Glutamatergic neuron (in vitro differentiated cells): ENCODE measurements around the gene CACNB3. TPM values are rescaled to one million over a fixed set of nuclear protein-coding genes. Genes with fewer than 3 reads are reported as not detected.

ENCODE experiments used
- DNase-seq: peaks from one replicate; pipeline ENCODE4 v3.0.0; 2022
- H3K27ac Mint-ChIP-seq: one replicate; pipeline ENCODE4 v1.8.0; 2020; ENCODE audit warnings: mild to moderate bottlenecking, mixed read lengths, inconsistent platforms; ENCODE audit not compliant: unreplicated experiment
- H3K27me3 Mint-ChIP-seq: one replicate; pipeline ENCODE4 v1.8.0; 2020; ENCODE audit warnings: mild to moderate bottlenecking, moderate library complexity, mixed read lengths, inconsistent platforms; ENCODE audit not compliant: unreplicated experiment
- H3K36me3 Mint-ChIP-seq: one replicate; pipeline ENCODE4 v1.8.0; 2020; ENCODE audit warnings: mild to moderate bottlenecking, mixed read lengths, inconsistent platforms; ENCODE audit not compliant: unreplicated experiment
- H3K4me1 Mint-ChIP-seq: one replicate; pipeline ENCODE4 v1.8.0; 2020; ENCODE audit warnings: mild to moderate bottlenecking, low read depth, mixed read lengths, inconsistent platforms; ENCODE audit not compliant: unreplicated experiment
- H3K4me3 Mint-ChIP-seq: one replicate; pipeline ENCODE4 v1.8.0; 2020; ENCODE audit warnings: mild to moderate bottlenecking, mixed read lengths, inconsistent platforms; ENCODE audit not compliant: unreplicated experiment
- H3K9me3 Mint-ChIP-seq: one replicate; pipeline ENCODE4 v1.8.0; 2020; ENCODE audit warnings: mild to moderate bottlenecking, moderate library complexity, mixed read lengths, inconsistent platforms; ENCODE audit not compliant: unreplicated experiment
- total RNA-seq: library from RNA; stranded (reverse); fragmentation: NEBNext Ultra II Directional; extraction: Animal tissue kit (Norgen Biotek cat#: 25700); gene quantifications from one replicate; pipeline ENCODE4 v1.2.1, GENCODE V29; 2021; ENCODE audit not compliant: unreplicated experiment
- TF ChIP-seq, protein P1 (sequence below): fragments of 200-600 bp; sonication (generic); IDR thresholded peaks from one replicate; pipeline ENCODE4 v1.5.0; 2021; ENCODE audit not compliant: partially characterized antibody, unreplicated experiment

Gene CACNB3
- total RNA-seq, 1 donor from 2014 or later, result 155 TPM

- Mint-ChIP-seq H3K9me3 (peaks cover 2% of the 10 kb centered on the region), H3K27me3 (peaks cover 11% of the 10 kb centered on the region), H3K4me1 (peaks cover 7% of the 10 kb centered on the region), H3K27ac (no peak overlapping the region), H3K4me3 (no peak overlapping the region), H3K36me3 (peaks cover 4% of the 10 kb centered on the region)
- DNase-seq, result no peak
- TF ChIP-seq, protein P1, sequence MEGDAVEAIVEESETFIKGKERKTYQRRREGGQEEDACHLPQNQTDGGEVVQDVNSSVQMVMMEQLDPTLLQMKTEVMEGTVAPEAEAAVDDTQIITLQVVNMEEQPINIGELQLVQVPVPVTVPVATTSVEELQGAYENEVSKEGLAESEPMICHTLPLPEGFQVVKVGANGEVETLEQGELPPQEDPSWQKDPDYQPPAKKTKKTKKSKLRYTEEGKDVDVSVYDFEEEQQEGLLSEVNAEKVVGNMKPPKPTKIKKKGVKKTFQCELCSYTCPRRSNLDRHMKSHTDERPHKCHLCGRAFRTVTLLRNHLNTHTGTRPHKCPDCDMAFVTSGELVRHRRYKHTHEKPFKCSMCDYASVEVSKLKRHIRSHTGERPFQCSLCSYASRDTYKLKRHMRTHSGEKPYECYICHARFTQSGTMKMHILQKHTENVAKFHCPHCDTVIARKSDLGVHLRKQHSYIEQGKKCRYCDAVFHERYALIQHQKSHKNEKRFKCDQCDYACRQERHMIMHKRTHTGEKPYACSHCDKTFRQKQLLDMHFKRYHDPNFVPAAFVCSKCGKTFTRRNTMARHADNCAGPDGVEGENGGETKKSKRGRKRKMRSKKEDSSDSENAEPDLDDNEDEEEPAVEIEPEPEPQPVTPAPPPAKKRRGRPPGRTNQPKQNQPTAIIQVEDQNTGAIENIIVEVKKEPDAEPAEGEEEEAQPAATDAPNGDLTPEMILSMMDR, result no peak
Measured at GRCh38 chr12:48824905-48825304, 6.6 kb downstream of the CACNB3 start.

- no peak overlapping the region for H3K4me3 Mint-ChIP-seq
- H3K27ac Mint-ChIP-seq, result no peak overlapping the region
- TF ChIP-seq, protein P1, result no peak
- H3K36me3 Mint-ChIP-seq, result peaks cover 4% of the 10 kb centered on the region
- H3K4me1 Mint-ChIP-seq, result peaks cover 4% of the 10 kb centered on the region
- peaks cover 11% of the 10 kb centered on the region for H3K27me3 Mint-ChIP-seq
- H3K9me3 Mint-ChIP-seq, result peaks cover 2% of the 10 kb centered on the region
- DNase-seq, result no peak
Measured at GRCh38 chr12:48826209-48826855, 8.0 kb downstream of the CACNB3 start.

DNA sequence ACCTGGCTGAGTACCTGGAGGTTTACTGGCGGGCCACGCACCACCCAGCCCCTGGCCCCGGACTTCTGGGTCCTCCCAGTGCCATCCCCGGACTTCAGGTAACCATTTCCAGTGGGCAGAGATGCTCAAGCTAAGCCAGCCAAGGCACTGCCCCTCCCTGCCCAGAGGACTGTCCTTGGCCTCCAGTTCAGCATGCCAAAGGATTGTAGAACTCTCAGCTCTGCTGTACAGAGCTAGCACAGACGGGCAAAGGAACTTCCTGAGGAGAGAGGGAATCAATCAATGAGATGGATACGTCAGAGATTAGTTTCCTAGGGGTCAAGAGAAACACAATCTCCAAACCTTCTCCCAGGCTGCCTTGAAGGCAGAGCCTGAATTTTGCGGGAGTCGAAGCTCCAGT lies 8.7 kb downstream of the CACNB3 start:
- peaks cover 4% of the 10 kb centered on the region for H3K36me3 Mint-ChIP-seq
- no peak for DNase-seq
- TF ChIP-seq, protein P1, result no peak
- peaks cover under 1% of the 10 kb centered on the region for H3K4me1 Mint-ChIP-seq
- H3K27ac Mint-ChIP-seq, result no peak overlapping the region
- H3K4me3 Mint-ChIP-seq, result no peak overlapping the region
- peaks cover 10% of the 10 kb centered on the region for H3K27me3 Mint-ChIP-seq
- H3K9me3 Mint-ChIP-seq, result peaks cover 2% of the 10 kb centered on the region

GRCh38 chr12:48827513-48828096 lies 9.3 kb downstream of the CACNB3 start:
- Mint-ChIP-seq H3K36me3 (peaks cover 4% of the 10 kb centered on the region), H3K27me3 (peaks cover 5% of the 10 kb centered on the region), H3K4me3 (no peak overlapping the region), H3K4me1 (no peaks in the 10 kb centered on the region), H3K27ac (no peak overlapping the region), H3K9me3 (peaks cover 2% of the 10 kb centered on the region)
- DNase-seq, result no peak
- TF ChIP-seq, protein P1, result no peak

DNA sequence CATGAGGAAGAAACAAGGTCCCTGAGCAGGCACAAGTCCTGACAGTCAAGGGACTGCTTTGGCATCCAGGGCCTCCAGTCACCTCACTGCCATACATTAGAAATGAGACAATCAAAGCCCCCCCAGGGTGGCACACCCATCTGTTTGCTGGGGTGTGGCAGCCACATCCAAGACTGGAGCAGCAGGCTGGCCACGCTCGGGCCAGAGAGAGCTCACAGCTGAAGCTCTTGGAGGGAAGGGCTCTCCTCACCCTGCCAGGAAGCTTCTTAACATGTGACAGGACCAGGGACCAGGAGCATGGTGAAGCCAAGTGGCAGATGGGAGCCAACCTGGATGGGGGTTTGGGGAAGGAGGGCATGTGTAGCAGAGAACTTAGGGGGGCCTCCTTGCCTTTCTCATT lies 10.0 kb downstream of the CACNB3 start:
- Mint-ChIP-seq H3K27me3 (peaks cover 5% of the 10 kb centered on the region), H3K9me3 (peaks cover 2% of the 10 kb centered on the region), H3K4me3 (no peak overlapping the region), H3K27ac (no peak overlapping the region), H3K36me3 (peaks cover 4% of the 10 kb centered on the region), H3K4me1 (no peaks in the 10 kb centered on the region)
- TF ChIP-seq, protein P1, result no peak
- DNase-seq, result no peak
